Activated effector memory CD4-positive, alpha-beta T cell treated with Interleukin-2 at 50 U/mL for 16 hours (primary cell): ENCODE results near the gene CST3.

Source experiments
- DNase-seq: peaks from one replicate; pipeline ENCODE4 v3.0.0-alpha.2; 2020

CST3 gene

DNA sequence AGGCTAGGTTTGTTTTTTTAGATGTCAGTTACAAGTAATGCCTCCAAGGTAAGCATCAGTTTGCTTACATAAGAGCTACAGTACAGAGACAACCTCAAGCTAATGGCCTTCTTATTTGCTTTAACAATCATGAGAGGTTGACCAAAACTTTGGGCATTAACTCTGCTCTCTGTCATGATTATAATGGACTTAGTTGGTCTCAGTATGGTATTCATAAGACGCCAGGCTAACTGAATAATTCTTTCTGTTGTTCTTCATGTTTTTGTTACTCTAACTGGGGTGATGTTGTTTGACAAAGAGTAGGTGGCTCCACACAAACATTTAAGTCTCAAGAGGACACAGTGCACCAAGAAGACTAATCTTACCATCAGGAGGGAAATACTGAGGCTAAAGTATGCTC is 41.8 kb downstream of the CST3 start:
- DNase-seq = no peak

DNA sequence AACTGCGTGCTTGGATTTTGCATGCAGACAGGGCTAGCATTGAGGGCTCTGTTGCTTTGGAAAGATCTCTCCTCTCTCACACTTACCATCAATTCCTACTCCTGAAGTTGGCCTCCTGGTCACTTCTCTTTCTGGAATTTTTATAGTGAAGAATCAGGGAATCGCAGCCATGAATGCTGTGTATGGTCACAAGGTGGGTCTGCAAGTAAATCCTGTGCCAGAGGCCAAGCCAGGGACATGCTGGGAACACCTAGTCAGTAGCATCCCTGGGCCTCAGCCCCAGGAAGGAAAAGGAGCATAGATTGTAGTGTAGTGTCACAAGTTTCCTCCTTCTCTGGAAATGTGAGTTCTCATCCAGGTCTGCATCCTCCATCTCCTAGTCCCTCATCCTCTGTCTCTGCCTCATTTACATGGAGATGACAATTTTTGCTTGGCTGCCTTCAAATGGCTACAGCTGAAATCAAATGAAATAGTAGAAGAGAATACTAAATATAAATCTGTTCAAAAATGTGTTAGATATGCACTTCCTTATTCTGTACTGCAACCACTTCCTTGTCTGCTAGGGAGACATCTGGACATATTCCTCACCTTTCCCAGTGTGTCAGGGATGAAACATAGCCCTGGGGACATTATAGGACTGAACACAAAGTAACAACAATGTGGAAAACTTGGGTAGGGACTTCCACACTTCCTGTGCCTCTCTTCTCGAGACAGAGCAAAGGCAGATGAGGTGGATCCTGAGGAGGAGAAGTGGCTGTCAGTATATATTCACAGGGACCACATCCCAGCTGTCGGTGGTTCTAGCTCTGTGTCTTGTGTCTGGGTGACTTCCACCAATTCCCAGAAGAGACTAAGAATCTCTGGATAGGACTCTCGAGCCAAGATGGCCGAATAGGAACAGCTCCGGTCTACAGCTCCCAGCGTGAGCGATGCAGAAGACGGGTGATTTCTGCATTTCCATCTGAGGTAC is 49.0 kb downstream of the CST3 start:
- DNase-seq = no peak

DNA sequence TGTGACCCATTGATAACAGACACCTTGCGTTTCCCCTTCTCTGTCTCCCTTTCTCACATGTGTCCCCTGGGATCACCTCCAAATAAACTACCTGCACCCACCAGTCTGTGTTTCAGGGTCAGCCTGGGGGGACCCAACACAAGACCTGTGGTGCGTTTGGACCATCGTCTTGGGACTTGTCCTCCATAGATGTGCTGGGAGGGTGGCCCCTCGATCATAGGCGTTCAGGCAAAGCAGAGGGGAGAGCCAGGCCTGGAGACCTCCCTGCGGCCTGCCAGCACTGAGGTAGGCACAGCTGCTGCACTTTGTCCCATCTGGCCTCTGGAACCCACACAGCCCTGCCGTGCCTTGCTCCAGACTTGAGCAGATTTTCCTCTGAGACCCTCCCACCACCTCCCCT is 50.1 kb downstream of the CST3 start:
- DNase-seq = no peak

DNA sequence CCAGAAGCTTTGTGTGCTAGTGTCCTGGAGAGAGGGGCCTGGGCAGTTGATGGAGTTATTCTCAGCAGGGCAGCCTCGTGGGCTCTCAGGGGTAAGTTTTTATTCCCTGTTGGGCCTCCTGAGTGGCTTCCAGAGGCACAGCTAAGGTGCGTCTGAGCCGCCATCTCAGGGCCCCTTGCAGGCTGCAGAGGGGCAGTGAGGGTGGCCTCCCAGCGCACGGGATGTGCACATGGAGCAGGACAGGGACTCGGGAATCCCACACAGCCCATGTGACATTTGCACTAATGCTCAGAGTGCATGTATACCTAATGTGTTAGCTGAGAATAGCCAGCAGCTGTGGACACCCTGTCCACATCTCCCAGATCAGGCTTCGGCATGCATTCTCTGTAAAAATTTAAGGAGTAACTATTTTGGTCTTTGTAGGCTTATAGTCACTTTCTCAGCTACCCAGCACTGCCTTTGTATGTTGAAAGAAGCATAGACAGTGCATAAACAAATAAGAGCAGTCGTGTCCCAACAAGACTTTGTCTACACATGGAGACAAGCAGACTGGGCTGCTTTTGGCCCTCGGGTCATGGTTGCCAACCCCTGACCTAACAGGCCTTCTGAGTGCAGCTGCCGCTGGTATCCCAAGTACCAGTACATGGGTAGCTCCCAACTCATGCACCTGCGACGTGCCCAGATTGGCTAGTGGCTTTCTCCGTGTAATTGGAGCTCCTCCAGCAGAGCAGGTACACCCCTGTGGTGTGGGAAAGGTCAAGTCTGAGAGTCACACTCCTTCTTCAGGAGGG is 50.8 kb downstream of the CST3 start:
- no peak for DNase-seq

DNA sequence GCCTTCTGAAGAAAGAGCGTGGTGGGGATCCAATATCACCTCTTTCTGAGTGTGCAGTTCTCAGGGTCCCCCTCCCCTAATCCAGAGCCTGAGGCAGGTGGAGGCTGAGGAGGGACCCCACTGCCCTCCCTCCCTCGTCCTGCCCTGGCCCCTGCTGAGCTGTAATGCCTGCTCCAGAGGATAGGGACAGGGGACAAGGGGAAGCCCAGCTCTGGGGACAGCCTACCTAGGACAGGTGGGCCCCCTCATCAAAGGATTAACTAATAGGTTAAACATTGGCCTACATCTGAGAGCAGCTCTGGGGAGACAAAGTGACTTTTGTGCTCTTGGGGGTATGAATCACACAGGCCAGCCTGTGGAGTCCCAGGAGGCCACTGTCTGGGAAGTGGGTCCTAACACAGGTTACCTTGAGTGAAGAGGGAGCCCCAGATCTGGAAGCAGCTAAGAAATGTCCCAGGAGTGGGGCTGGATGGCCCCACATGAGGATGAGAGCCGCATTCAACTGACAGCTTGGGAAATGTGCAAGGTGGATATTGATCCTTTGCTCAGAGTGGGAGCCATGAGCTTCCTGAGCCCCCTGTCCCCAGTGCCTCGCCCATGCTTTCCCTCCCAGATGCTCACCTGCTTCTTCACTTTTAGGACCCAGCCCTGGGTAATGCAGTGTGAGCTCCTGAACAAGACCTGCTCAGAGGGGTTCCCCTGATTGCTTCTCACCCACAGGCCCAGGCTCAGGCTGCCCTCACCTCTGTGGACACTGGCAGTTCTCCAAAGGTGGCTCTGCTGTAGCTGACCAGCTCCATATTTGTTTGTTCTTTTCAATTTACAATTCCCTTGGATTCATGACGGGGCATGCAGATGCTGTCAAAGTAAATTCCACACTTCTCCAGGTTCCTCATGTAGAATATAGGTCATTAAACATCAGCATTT is 51.7 kb downstream of the CST3 start:
- no peak for DNase-seq

DNA sequence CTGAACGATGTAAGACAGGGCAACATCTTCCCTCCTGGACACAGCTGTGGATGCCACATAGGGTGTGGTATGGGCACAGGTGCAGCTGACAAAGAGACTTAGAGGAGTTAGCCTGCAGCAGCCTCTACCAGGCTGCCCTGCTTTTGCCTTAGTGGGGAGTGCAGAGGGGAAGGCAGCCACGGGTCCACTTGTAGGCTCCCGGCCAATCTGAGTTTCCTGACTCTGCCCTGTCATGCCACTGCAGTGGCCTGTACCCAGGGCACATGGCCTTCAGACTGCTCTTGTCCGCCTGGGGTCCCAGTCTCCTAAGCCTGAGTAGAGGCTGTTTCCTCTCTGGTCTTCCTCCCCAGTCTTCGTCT is 52.3 kb downstream of the CST3 start:
- DNase-seq = no peak

DNA sequence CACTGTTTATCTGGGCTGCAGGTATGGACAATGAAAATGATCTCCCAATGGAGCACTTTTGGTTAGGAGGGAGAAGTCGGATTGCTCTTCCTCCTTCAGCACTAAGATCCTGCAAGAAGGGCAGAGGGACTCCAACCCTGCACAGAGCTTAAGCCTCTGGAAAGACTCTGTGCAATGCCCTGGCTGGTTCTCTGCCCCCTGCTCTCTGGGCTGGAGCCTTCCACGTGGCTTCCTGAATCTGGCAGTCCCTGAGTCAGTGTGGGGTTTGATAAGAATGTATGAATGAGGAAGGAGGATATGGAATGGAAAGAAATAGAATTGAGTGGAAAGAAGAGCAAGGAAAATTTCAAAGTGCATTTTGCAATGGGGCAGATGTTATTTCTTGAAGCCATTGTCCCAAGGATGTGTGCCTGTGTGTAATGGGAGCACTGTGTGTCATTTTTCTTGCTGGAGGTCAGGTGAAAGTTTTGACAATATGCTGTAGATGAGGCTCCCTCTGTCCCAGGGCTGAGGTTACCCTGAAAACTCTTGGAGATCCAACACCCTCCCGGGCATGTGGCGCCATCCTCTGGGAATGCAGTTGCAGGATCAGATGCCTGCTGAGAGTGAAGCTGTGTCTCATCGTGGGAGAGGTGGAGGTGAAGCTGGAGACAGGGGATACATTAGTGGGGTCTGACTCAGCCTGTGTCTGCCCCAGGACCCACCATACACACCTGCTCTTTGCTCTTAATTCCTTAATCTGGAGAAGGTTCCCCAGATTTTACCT is 53.1 kb downstream of the CST3 start:
- DNase-seq = no peak
